Neural crest cell (in vitro differentiated cells): ENCODE results near the gene NECTIN2. TPM values are rescaled to one million over a fixed set of nuclear protein-coding genes. Genes with fewer than 3 reads are reported as not detected.

Source experiments
- DNase-seq: peaks from one replicate; pipeline ENCODE4 v3.0.0; 2021; ENCODE audit warnings: low read depth, mixed read lengths, low spot score
- H3K27ac Mint-ChIP-seq: one replicate; pipeline ENCODE4 v1.8.0; 2021; ENCODE audit warnings: mild to moderate bottlenecking, mixed read lengths; ENCODE audit not compliant: unreplicated experiment
- H3K27me3 Mint-ChIP-seq: 2 replicates; pipeline ENCODE4 v1.8.0; 2021; ENCODE audit warnings: low read depth, mild to moderate bottlenecking, mixed read lengths
- H3K36me3 Mint-ChIP-seq: 2 replicates; pipeline ENCODE4 v1.8.0; 2021; ENCODE audit warnings: low read depth, mild to moderate bottlenecking, mixed read lengths
- H3K4me1 Mint-ChIP-seq: 2 replicates; pipeline ENCODE4 v1.8.0; 2021; ENCODE audit warnings: mixed read lengths
- H3K4me3 Mint-ChIP-seq: one replicate; pipeline ENCODE4 v1.8.0; 2021; ENCODE audit warnings: mild to moderate bottlenecking, mixed read lengths
- H3K9me3 Mint-ChIP-seq: 2 replicates; pipeline ENCODE4 v1.8.0; 2021; ENCODE audit warnings: mixed read lengths
- total RNA-seq: library from RNA; stranded (reverse); gene quantifications from 2 replicates; pipeline ENCODE4 v1.2.1, GENCODE V29; 2021
- TF ChIP-seq, protein P1 (sequence below): fragments of 200-600 bp; sonication (generic); conservative IDR thresholded peaks from 2 replicates; pipeline ENCODE4 v1.5.0; 2021; ENCODE audit warnings: antibody characterized with exemption, mild to moderate bottlenecking

Gene NECTIN2
- total RNA-seq, 1 donor from 2014 or later: 76.2 TPM

DNA sequence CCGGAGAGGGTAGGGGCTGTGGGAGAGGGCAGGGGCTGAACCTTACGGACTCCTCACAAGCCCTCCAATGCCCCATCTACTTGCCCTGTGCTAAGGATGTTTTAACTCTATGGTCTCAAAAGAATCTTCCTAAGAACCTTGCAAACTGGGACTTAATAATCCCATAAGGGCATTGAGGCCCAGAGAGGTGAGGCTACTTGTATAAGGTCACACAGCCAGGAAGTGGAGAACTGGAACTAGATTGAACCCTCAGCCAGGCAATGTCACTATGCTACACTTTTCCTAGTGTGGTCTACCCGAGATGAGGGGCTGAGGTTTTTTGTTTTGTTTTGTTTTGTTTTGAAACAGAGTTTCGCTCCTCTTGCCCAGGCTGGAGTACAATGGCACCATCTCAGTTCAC lies 85.4 kb downstream of the NECTIN2 start:
- no peak overlapping the region for H3K4me3 Mint-ChIP-seq

More for the DNA sequence above, 85.4 kb downstream of the NECTIN2 start:
- no peak for DNase-seq
- TF ChIP-seq, protein P1, sequence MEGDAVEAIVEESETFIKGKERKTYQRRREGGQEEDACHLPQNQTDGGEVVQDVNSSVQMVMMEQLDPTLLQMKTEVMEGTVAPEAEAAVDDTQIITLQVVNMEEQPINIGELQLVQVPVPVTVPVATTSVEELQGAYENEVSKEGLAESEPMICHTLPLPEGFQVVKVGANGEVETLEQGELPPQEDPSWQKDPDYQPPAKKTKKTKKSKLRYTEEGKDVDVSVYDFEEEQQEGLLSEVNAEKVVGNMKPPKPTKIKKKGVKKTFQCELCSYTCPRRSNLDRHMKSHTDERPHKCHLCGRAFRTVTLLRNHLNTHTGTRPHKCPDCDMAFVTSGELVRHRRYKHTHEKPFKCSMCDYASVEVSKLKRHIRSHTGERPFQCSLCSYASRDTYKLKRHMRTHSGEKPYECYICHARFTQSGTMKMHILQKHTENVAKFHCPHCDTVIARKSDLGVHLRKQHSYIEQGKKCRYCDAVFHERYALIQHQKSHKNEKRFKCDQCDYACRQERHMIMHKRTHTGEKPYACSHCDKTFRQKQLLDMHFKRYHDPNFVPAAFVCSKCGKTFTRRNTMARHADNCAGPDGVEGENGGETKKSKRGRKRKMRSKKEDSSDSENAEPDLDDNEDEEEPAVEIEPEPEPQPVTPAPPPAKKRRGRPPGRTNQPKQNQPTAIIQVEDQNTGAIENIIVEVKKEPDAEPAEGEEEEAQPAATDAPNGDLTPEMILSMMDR: no peak
- Mint-ChIP-seq H3K4me1 (peaks cover 10% of the 10 kb centered on the region), H3K36me3 (no peaks in the 10 kb centered on the region), H3K27ac (no peak overlapping the region), H3K27me3 (no peaks in the 10 kb centered on the region), H3K9me3 (no peaks in the 10 kb centered on the region)

Other genes with a start within 250 kb of the NECTIN2 start
- gene IGSF23, start 232.7 kb upstream of the NECTIN2 start, total RNA-seq: not detected in 2 replicates
- gene PVR, start 202.4 kb upstream of the NECTIN2 start, total RNA-seq: 20.4 and 22.5 TPM in 2 replicates
- 5.0 and 6.1 TPM in 2 replicates for gene CEACAM19, start 174.8 kb upstream of the NECTIN2 start, total RNA-seq
- not detected in 2 replicates for gene CEACAM16, start 147.1 kb upstream of the NECTIN2 start, total RNA-seq
- 2.2 TPM in 2 replicates for gene BCL3, start 97.6 kb upstream of the NECTIN2 start, total RNA-seq
- not detected in 2 replicates for gene CBLC, start 68.4 kb upstream of the NECTIN2 start, total RNA-seq
- gene BCAM, start 37.2 kb upstream of the NECTIN2 start, total RNA-seq: 5.3 and 5.5 TPM in 2 replicates
- 141 and 147 TPM in 2 replicates for gene TOMM40, start 45.0 kb downstream of the NECTIN2 start, total RNA-seq
- 12.2 and 13.1 TPM in 2 replicates for gene APOE, start 59.5 kb downstream of the NECTIN2 start, total RNA-seq
- 24.9 and 25.4 TPM in 2 replicates for gene APOC1, start 68.3 kb downstream of the NECTIN2 start, total RNA-seq
- gene APOC4, start 95.9 kb downstream of the NECTIN2 start, total RNA-seq: not detected in 2 replicates
- gene APOC2, start 99.8 kb downstream of the NECTIN2 start, total RNA-seq: not detected in 2 replicates
- gene CLPTM1, start 109.1 kb downstream of the NECTIN2 start, total RNA-seq: 89.9 and 93.2 TPM in 2 replicates
- 2.9 and 3.1 TPM in 2 replicates for gene RELB, start 155.2 kb downstream of the NECTIN2 start, total RNA-seq
- gene CLASRP, start 192.7 kb downstream of the NECTIN2 start, total RNA-seq: 119 and 121 TPM in 2 replicates
- gene ZNF296, start 230.2 kb downstream of the NECTIN2 start, total RNA-seq: 0.73 and 1.2 TPM in 2 replicates
- gene GEMIN7, start 233.0 kb downstream of the NECTIN2 start, total RNA-seq: 36.0 and 36.2 TPM in 2 replicates
- gene PPP1R37, start 246.9 kb downstream of the NECTIN2 start, total RNA-seq: 35.8 and 38.6 TPM in 2 replicates